ENCODE results near the gene CUL1. TPM values are rescaled to one million over a fixed set of nuclear protein-coding genes. Genes with fewer than 3 reads are reported as not detected.

Gene CUL1
- total RNA-seq, 1 experiment from 2014 or later, result 43.6 TPM

DNA sequence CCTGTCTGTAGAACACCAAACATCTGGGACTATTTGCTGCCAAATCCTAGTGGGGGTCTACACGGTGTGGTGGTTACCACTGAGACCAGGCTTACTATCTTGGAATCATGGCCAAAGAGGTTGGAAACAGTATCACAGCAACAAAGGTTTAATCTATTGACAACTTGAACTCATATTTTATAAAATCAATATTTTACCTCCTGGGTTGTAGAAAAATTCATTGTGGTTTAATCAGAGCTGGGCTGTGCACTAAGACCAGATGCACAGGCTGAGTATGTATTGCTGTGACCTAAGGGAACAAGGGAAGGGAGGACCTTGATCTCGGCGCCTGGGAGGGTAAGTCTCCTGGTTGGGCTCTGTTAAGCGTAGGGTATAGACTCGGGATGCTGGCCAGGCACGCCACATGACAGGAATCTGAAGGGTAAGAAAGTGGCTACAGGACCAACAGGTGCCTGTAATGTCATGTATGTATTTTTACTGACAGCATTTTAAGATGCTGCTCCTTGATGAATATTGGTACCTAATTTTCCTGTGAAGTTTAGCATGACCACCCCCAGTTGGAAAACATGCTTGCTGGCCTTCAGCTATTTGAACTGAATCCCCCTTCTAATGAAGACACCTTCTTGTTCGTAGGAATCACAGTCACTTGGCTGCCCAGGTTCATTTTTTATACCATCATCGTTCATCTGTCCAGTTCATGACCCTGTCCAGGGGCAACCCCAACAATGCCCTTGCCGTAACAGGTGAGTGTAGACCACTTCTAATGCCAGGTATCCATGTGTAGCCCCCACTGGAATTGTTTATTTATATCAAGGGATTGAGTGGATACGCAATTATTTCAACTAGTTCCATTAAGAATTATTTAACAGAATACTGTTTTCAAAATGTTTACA is 105.9 kb downstream of the CUL1 start:
- H3K36me3 ChIP-seq (ENCODE audit: low read depth, low read length), result peaks cover 29% of the 10 kb centered on the region
- no peaks in the 10 kb centered on the region for H3K9me3 ChIP-seq (ENCODE audit: low read length)
- H3K27ac ChIP-seq (ENCODE audit: low read length), result no peak overlapping the region
- CTCF ChIA-PET, result no interaction called here
- no peak overlapping the region for H3K9ac ChIP-seq (ENCODE audit: low read length)
- H3K9me2 ChIP-seq (replicated peaks; ENCODE audit: low read length), result no peaks in the 10 kb centered on the region
- H3K79me2 ChIP-seq (ENCODE audit: low read length), result no peaks in the 10 kb centered on the region
- POLR2A ChIA-PET (ENCODE audit: unreplicated experiment), result no interaction called here
- H3K4me2 ChIP-seq (ENCODE audit: low read length), result no peak overlapping the region
- no TSS peak for BruUV-seq (replicated peaks)
- H3K27me3 ChIP-seq (ENCODE audit: low read length), result no peaks in the 10 kb centered on the region
- H2AFZ ChIP-seq (ENCODE audit: low read length), result no peak overlapping the region
- intact Hi-C loops (cut with micrococcal nuclease), result no loop called here
- no peak overlapping the region for H3K4me3 ChIP-seq (ENCODE audit: low read length)
- ATAC-seq, result no peak
- H3K4me1 ChIP-seq (ENCODE audit: insufficient read depth, low read length), result no peaks in the 10 kb centered on the region
- no peak for TF ChIP-seq EZH2 (IDR thresholded peaks at IDR 0.05; ENCODE audit: low read length, unreplicated experiment)
- no peak for TF ChIP-seq EZH2phosphoT487 (IDR thresholded peaks at IDR 0.05; ENCODE audit: borderline replicate concordance, low read length)
- TF ChIP-seq, protein P1, sequence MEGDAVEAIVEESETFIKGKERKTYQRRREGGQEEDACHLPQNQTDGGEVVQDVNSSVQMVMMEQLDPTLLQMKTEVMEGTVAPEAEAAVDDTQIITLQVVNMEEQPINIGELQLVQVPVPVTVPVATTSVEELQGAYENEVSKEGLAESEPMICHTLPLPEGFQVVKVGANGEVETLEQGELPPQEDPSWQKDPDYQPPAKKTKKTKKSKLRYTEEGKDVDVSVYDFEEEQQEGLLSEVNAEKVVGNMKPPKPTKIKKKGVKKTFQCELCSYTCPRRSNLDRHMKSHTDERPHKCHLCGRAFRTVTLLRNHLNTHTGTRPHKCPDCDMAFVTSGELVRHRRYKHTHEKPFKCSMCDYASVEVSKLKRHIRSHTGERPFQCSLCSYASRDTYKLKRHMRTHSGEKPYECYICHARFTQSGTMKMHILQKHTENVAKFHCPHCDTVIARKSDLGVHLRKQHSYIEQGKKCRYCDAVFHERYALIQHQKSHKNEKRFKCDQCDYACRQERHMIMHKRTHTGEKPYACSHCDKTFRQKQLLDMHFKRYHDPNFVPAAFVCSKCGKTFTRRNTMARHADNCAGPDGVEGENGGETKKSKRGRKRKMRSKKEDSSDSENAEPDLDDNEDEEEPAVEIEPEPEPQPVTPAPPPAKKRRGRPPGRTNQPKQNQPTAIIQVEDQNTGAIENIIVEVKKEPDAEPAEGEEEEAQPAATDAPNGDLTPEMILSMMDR (conservative IDR thresholded peaks at IDR 0.05; ENCODE audit: low read depth, low read length), result no peak
- no peaks in the 10 kb centered on the region for H3F3A ChIP-seq (ENCODE audit: low read length, unreplicated experiment)
- DNase-seq, result no peak
- no peaks in the 10 kb centered on the region for H4K20me1 ChIP-seq (ENCODE audit: low read length)

GRCh38 chr7:148806187-148806586 is 107.5 kb downstream of the CUL1 start:
- Histone ChIP-seq H3K9ac (ENCODE audit: low read length) (no peak overlapping the region), H3K79me2 (ENCODE audit: low read length) (no peaks in the 10 kb centered on the region), H3K4me2 (ENCODE audit: low read length) (no peak overlapping the region), H3K4me1 (ENCODE audit: insufficient read depth, low read length) (no peaks in the 10 kb centered on the region), H3K27me3 (ENCODE audit: low read length) (no peaks in the 10 kb centered on the region), H2AFZ (ENCODE audit: low read length) (no peak overlapping the region), H3K9me3 (ENCODE audit: low read length) (no peaks in the 10 kb centered on the region), H3K9me2 (replicated peaks; ENCODE audit: low read length) (no peaks in the 10 kb centered on the region), H3K36me3 (ENCODE audit: low read depth, low read length) (peaks cover 33% of the 10 kb centered on the region; the same call in 1 of the 2 replicates), H3K27ac (ENCODE audit: low read length) (no peak overlapping the region), H3K4me3 (ENCODE audit: low read length) (no peak overlapping the region), H4K20me1 (ENCODE audit: low read length) (no peaks in the 10 kb centered on the region), H3F3A (ENCODE audit: low read length, unreplicated experiment) (no peaks in the 10 kb centered on the region)
- ATAC-seq, result no peak
- BruUV-seq (replicated peaks), result no TSS peak
- TF ChIP-seq EZH2phosphoT487 (IDR thresholded peaks at IDR 0.05; ENCODE audit: borderline replicate concordance, low read length), result no peak
- TF ChIP-seq EZH2 (IDR thresholded peaks at IDR 0.05; ENCODE audit: low read length, unreplicated experiment), result no peak
- TF ChIP-seq, protein P1 (conservative IDR thresholded peaks at IDR 0.05; ENCODE audit: low read depth, low read length), result no peak
- CTCF ChIA-PET, result no interaction called here
- POLR2A ChIA-PET (ENCODE audit: unreplicated experiment), result no interaction called here
- no peak for DNase-seq
- intact Hi-C loops (cut with micrococcal nuclease), result no loop called here

- no TSS peak for BruUV-seq (replicated peaks)
- POLR2A ChIA-PET (ENCODE audit: unreplicated experiment), result no interaction called here
- Histone ChIP-seq H3K9me2 (replicated peaks; ENCODE audit: low read length) (no peaks in the 10 kb centered on the region), H3K4me3 (ENCODE audit: low read length) (no peak overlapping the region), H3K79me2 (ENCODE audit: low read length) (no peaks in the 10 kb centered on the region), H3K4me2 (ENCODE audit: low read length) (no peak overlapping the region), H3K9me3 (ENCODE audit: low read length) (no peaks in the 10 kb centered on the region), H4K20me1 (ENCODE audit: low read length) (0 out of 2 replicates have a peak, but pooled peaks cover 2% of the 10 kb centered on the region), H3K9ac (ENCODE audit: low read length) (no peak overlapping the region), H3K4me1 (ENCODE audit: insufficient read depth, low read length) (no peaks in the 10 kb centered on the region), H3F3A (ENCODE audit: low read length, unreplicated experiment) (no peaks in the 10 kb centered on the region), H3K36me3 (ENCODE audit: low read depth, low read length) (peaks cover 35% of the 10 kb centered on the region; the same call in 1 of the 2 replicates), H2AFZ (ENCODE audit: low read length) (no peak overlapping the region), H3K27me3 (ENCODE audit: low read length) (no peaks in the 10 kb centered on the region), H3K27ac (ENCODE audit: low read length) (no peak overlapping the region)
- intact Hi-C loops (cut with micrococcal nuclease), result no loop called here
- CTCF ChIA-PET, result no interaction called here
- DNase-seq (no peak), ATAC-seq (no peak)
- TF ChIP-seq EZH2 (IDR thresholded peaks at IDR 0.05; ENCODE audit: low read length, unreplicated experiment), result no peak
- no peak for TF ChIP-seq EZH2phosphoT487 (IDR thresholded peaks at IDR 0.05; ENCODE audit: borderline replicate concordance, low read length)
- TF ChIP-seq, protein P1 (conservative IDR thresholded peaks at IDR 0.05; ENCODE audit: low read depth, low read length), result no peak
Measured at GRCh38 chr7:148807436-148807835, 108.7 kb downstream of the CUL1 start.

Data from PC-3 (cell line).